Umbilical cord (tissue), 2 donors: ENCODE data around the gene S100A8. TPM values are rescaled to one million over a fixed set of nuclear protein-coding genes. Genes with fewer than 3 reads are reported as not detected.
A peak's percentile ranks its signal among the peaks of the same experiment; 100 is the strongest.

Experiments
- DNase-seq: peaks from one replicate; pipeline ENCODE4 v3.0.0-alpha.2; 2015; ENCODE audit warnings: low spot score
- total RNA-seq: library from RNA; depleted of rRNA; stranded (reverse); fragments of >200 nt; gene quantifications from one replicate; pipeline ENCODE4 v1.2.3, GENCODE V29; 2014; ENCODE audit warnings: low replicate concordance; ENCODE audit not compliant: insufficient read depth

S100A8 gene
- total RNA-seq, 1 donor from 2014 or later = 16.6 TPM

GRCh38 chr1:153362187-153362775 is 28.6 kb downstream of the S100A8 start:
- DNase-seq = no peak

- no peak for DNase-seq
These were observed 29.3 kb downstream of the S100A8 start for GRCh38 chr1:153361480-153362109.

GRCh38 chr1:153360592-153361479 is 30.0 kb downstream of the S100A8 start:
- DNase-seq = no peak

- no peak for DNase-seq
These were observed 30.7 kb downstream of the S100A8 start for GRCh38 chr1:153360190-153360589.

- DNase-seq = no peak
These were observed 31.6 kb downstream of the S100A8 start for GRCh38 chr1:153359241-153359640.

GRCh38 chr1:153358691-153358975 is 32.2 kb downstream of the S100A8 start:
- no peak for DNase-seq

- DNase-seq = no peak
These were observed 32.8 kb downstream of the S100A8 start, which contains the start of gene S100A9 for GRCh38 chr1:153357853-153358690. S100A9 (plus strand) TSS chr1:153357854; CDS start chr1:153358284, 430 bp downstream.

GRCh38 chr1:153357076-153357852 is 33.6 kb downstream of the S100A8 start:
- DNase-seq = peak; percentile 10

- DNase-seq = no peak
These were observed 34.3 kb downstream of the S100A8 start for GRCh38 chr1:153356392-153357075.

GRCh38 chr1:153355445-153356071 is 35.3 kb downstream of the S100A8 start:
- DNase-seq = peak; percentile 13

- no peak for DNase-seq
These were observed 36.2 kb downstream of the S100A8 start for GRCh38 chr1:153354515-153355193.

GRCh38 chr1:153353226-153353947 is 37.5 kb downstream of the S100A8 start:
- DNase-seq = no peak

- DNase-seq = peak; percentile 63
These were observed 38.4 kb downstream of the S100A8 start for GRCh38 chr1:153352523-153352922.

- no peak for DNase-seq
These were observed 40.4 kb downstream of the S100A8 start for GRCh38 chr1:153350321-153350957.

GRCh38 chr1:153349363-153350320 is 41.2 kb downstream of the S100A8 start:
- DNase-seq = no peak

GRCh38 chr1:153348511-153349362 is 42.1 kb downstream of the S100A8 start, which contains the start of gene PGLYRP4:
PGLYRP4 (minus strand) TSS chr1:153348841; CDS start chr1:153347932, 909 bp downstream.
- no peak for DNase-seq
